Stimulated activated CD4-positive, alpha-beta T cell treated with anti-CD3 and anti-CD28 coated beads, Interleukin-2, amount 100 ng/mL, for 48 hours (primary cell): ENCODE measurements around the gene TIMM17A.
"Not testable (repeated sequence)": the region's sequence is repeated elsewhere in the genome, so short reads cannot be mapped to it uniquely, and the experiment has no call there.

Source experiments
- DNase-seq, 2 donors: peaks; one replicate each; pipeline ENCODE4 v3.0.0-alpha.2; 2020

Gene TIMM17A

DNA sequence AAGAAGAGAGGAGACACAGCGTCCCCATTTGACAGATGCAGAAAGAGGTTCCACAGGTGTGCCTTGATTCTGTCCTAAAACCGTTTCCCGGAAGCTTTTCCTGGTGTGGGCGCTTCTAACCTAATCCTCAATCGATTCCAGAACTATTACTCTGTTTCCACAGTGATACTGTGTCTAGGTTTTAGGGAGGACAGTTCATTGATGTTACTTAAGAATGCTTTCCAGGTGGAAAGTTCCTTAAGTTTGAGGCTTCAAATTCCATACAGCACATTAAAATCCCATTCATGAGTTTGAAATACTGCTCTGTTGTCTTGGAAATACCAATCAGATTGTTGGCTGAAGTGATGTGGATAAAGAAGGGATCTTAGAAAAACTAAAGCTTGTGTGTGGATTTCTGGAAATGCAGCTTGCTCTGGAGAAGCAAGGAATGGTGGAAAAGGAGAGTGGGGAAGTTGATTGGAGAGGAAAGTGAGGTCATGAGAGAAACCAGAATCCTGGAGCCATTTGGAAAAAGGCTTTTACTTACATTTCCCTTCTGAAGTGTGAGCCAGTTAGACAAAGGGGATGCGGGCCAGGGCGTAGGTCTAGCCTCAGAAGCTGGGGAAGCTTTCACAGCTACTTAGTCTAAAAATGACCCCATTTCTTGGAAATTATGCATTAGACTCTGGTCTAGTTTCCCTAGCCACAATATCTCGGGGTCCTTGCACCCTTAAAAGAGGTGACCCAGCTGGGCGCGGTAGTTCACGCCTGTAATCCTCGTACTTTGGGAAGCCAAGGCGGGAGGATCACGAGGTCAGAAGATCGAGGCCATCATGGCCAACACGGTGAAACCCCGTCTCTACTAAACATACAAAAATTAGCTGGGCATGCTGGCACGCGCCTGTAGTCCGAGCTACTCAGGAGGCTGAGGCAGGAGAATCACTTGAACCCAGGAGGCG, 61.8 kb downstream of the TIMM17A start:
- no peak for DNase-seq

DNA sequence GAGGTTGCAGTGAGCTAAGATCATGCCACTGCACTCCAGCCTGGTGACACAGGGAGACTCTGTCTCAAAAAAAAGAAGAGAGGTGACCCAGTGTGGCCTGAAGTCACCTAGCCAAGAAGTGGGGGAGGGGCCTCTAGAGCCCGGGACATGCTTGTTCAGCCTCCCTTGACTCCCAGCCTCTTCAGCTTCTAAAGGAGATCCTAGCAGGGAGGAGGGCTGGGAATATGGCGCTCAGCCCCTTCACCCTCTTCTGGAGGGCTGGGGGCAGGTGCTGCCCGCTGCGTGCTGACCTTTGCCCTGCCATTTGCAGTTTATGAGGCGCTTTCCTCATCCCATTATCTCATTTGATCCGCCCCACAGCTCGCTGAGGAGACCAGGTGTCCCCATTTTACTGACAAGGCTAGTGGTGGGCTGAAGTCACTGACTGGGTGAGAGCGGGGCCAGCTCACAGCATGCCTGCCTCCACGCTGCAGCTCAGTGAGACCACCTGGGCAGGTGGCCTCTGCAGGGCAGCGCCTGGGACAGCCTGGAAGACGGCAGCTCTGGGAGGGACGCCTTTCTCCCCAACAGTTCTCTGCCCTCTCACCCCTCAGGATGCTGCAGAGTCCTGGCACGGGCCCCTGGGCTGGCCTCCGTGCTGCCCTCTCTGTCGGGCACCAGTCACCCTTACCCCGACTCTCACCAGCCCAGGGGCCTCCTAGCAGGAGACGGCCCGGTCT, 62.6 kb downstream of the TIMM17A start:
- no peak for DNase-seq

DNA sequence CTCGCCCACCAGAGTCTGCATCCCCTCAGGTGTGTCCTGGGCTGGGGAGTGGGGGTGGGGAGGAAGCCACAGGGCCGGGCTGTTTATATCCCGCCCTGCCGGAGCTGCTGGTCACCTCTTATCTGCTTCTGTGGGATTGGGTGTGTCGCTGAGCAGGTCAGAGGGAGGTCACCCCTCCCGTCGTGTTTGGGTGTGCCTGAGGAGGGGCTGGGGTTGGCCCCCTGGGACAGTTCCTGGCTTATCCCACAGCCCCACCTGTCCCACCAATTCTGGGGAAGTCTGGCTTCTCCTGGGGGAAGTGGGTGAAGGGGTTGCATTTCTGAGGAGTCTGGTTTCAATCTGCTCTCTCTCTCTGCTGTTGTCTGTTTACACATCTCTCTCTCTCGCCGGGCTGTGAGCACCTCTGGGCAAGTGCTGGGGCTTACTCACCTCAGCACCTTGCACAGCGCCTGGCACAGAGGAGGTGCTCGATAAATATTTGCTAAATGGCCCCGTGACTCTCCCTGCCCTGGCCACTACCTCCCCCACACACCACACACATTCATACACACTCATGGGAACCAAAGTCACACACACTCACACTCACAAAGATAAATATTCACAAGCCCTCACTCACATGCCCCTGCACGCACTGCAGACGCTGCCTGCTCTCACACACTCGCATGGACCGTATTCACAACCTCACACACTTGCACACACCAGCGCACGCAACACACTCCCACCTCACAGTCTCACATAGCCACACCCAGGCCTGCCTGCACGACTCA, 63.3 kb downstream of the TIMM17A start:
- no peak for DNase-seq

DNA sequence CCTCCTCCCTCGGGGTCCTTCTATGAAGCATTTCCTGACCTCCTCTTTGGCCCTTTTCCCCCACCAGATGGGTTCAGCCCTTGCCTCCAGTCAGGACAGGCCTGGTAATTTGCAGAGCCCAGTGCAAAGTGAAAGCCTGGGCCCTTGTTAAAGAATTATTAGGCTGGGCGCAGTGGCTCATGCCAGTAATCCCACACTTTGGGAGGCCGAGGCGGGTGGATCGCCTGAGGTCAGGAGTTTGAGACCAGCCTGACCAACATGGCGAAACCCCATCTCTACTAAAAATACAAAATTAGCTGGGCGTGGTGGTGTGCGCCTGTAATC, 63.9 kb downstream of the TIMM17A start:
- DNase-seq: not testable (repeated sequence)
